ENCODE data around the gene SLPI.

Gene SLPI

GRCh38 chr20:45297786-45298497 is 43.6 kb upstream of the SLPI start:
- Histone ChIP-seq H3K4me3 (ENCODE audit: low read depth in 1 of 2, low read length in 1 of 2) (no peak overlapping the region), H3K9me3 (no peaks in the 10 kb centered on the region), H3K4me1 (ENCODE audit: control insufficient read depth in 1 of 2, insufficient read depth in 1 of 2, low read depth in 1 of 2, low read length in 1 of 2) (peaks cover 6 to 13% of the 10 kb centered on the region in 2 experiments), H3K36me3 (no peaks in the 10 kb centered on the region), H3K27me3 (peaks cover 19% of the 10 kb centered on the region), H3K27ac (no peak overlapping the region)
- TF ChIP-seq CTCF (IDR thresholded peaks at IDR 0.05) = no peak

DNA sequence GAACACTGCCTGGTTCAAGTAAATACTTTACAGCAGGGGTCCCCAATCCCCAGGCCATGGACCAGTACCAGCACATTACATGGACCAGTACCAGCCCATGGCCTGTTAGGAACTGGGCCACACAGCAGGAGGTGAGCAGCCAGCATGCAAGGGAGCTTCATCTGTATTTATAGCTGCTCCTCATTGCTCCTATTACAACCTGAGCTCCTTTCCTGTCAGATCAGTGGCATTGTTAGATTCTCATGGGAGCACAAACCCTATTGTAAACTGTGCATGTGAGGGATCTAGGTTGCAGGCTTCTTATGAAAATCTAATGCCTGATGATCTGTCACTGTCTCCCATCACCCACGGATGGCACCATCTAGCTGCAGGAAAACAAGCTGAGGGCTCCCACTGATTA is 40.3 kb upstream of the SLPI start:
- Histone ChIP-seq H3K27me3 (peaks cover 28% of the 10 kb centered on the region), H3K4me3 (ENCODE audit: low read depth in 1 of 2, low read length in 1 of 2) (no peak overlapping the region), H3K9me3 (no peaks in the 10 kb centered on the region), H3K4me1 (ENCODE audit: control insufficient read depth in 1 of 2, insufficient read depth in 1 of 2, low read depth in 1 of 2, low read length in 1 of 2) (peaks cover 15 to 26% of the 10 kb centered on the region in 2 experiments), H3K36me3 (no peaks in the 10 kb centered on the region), H3K27ac (no peak overlapping the region)
- TF ChIP-seq CTCF (IDR thresholded peaks at IDR 0.05) = no peak

- Histone ChIP-seq H3K27ac (peak overlapping the region; percentile 72), H3K36me3 (no peaks in the 10 kb centered on the region), H3K27me3 (peaks cover 28% of the 10 kb centered on the region), H3K4me3 (ENCODE audit: low read depth in 1 of 2, low read length in 1 of 2) (peak overlapping the region; percentile 68 to 78), H3K4me1 (ENCODE audit: control insufficient read depth in 1 of 2, insufficient read depth in 1 of 2, low read depth in 1 of 2, low read length in 1 of 2) (peaks cover 15 to 26% of the 10 kb centered on the region in 2 experiments), H3K9me3 (no peaks in the 10 kb centered on the region)
- no peak for TF ChIP-seq CTCF (IDR thresholded peaks at IDR 0.05)
Measured at GRCh38 chr20:45294003-45294368, 39.6 kb upstream of the SLPI start.

GRCh38 chr20:45293041-45294002 is 39.0 kb upstream of the SLPI start:
- H3K27me3 ChIP-seq = peaks cover 28% of the 10 kb centered on the region
- peak overlapping the region; percentile 72 for H3K27ac ChIP-seq
- TF ChIP-seq CTCF (IDR thresholded peaks at IDR 0.05) = peak; percentile 94
- no peaks in the 10 kb centered on the region for H3K36me3 ChIP-seq
- H3K9me3 ChIP-seq = no peaks in the 10 kb centered on the region
- peaks cover 15 to 26% of the 10 kb centered on the region in 2 experiments for H3K4me1 ChIP-seq (ENCODE audit: control insufficient read depth in 1 of 2, insufficient read depth in 1 of 2, low read depth in 1 of 2, low read length in 1 of 2)
- H3K4me3 ChIP-seq (ENCODE audit: low read depth in 1 of 2, low read length in 1 of 2) = peak overlapping the region; percentile 68 to 78

GRCh38 chr20:45292343-45292742 is 38.0 kb upstream of the SLPI start:
- peaks cover 28% of the 10 kb centered on the region for H3K27me3 ChIP-seq
- H3K4me1 ChIP-seq (ENCODE audit: control insufficient read depth in 1 of 2, insufficient read depth in 1 of 2, low read depth in 1 of 2, low read length in 1 of 2) = peaks cover 15 to 26% of the 10 kb centered on the region in 2 experiments
- H3K9me3 ChIP-seq = no peaks in the 10 kb centered on the region
- no peak overlapping the region for H3K27ac ChIP-seq
- no peak overlapping the region for H3K4me3 ChIP-seq (ENCODE audit: low read depth in 1 of 2, low read length in 1 of 2)
- no peaks in the 10 kb centered on the region for H3K36me3 ChIP-seq
- no peak for TF ChIP-seq CTCF (IDR thresholded peaks at IDR 0.05)

Measured in neutrophil (primary cell).